ENCODE measurements around the gene UGT1A10.

UGT1A10 gene

GRCh38 chr2:233656443-233656842, 20.2 kb downstream of the UGT1A10 start:
- no peak for DNase-seq

GRCh38 chr2:233658610-233659009, 22.4 kb downstream of the UGT1A10 start:
- no peak for DNase-seq

GRCh38 chr2:233663911-233664310, 27.7 kb downstream of the UGT1A10 start:
- DNase-seq = no peak

- no peak for DNase-seq
These were observed 32.5 kb downstream of the UGT1A10 start for GRCh38 chr2:233668605-233669260.

DNA sequence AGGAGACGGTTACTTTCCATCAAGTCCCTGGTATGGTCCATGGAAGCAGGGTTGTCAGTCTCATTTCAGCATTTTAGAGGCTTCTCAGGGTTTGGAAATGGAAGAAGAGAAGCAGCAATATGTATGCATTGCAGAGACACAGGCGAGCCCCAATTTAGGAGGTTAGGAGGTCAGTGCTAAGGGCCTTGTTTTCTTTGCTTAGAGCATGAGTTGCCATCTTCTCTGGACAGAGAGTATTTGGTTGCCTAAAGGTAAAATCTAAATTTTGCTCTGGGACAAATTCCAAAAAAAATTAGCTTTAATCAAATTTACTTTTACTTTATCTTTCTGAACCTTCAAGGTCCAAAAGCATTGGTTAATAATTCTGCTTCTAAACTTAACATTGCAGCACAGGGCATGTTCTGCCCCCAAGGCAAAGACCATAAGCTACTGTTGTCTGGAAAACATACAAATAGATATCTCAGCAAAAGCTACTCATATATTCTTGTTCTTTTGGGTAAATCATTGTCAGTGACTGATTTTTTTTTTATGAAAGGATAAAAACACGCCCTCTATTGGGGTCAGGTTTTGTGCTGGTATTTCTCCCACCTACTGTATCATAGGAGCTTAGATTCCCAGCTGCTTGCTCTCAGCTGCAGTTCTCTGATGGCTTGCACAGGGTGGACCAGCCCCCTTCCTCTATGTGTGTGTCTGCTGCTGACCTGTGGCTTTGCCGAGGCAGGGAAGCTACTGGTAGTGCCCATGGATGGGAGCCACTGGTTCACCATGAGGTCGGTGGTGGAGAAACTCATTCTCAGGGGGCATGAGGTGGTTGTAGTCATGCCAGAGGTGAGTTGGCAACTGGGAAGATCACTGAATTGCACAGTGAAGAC, 35.3 kb downstream of the UGT1A10 start, which contains the start of gene UGT1A9:
Gene UGT1A9, plus strand, starts transcription at position 609 of the 872 bp plus-strand sequence. Its CDS starts 37 bp downstream, at position 646.
- no peak for DNase-seq

- no peak for DNase-seq
These were observed 36.6 kb downstream of the UGT1A10 start for GRCh38 chr2:233672886-233673285.

DNA sequence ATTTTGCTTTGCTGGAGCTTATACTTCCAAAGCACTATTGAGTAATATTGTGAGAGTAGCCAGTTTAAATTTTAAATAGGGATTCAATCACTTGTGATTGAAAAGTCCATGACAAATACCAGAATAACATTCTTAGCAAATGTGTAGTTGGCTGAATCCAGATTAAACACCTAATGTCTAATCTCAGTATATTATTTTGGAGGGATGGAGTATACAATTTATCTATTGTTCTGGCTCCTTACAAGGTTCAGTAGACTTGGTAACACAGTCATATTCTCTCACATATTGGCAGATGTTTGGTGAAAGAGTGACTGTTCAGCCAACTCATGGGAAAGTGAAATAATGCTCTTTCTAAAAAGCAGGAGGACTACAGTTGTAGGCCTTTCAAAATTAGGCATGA, 37.6 kb downstream of the UGT1A10 start:
- no peak for DNase-seq

GRCh38 chr2:233674314-233674713, 38.1 kb downstream of the UGT1A10 start:
- no peak for DNase-seq

- no peak for DNase-seq
These were observed 38.7 kb downstream of the UGT1A10 start for GRCh38 chr2:233674995-233675394.

GRCh38 chr2:233676046-233676445, 39.8 kb downstream of the UGT1A10 start:
- no peak for DNase-seq

DNA sequence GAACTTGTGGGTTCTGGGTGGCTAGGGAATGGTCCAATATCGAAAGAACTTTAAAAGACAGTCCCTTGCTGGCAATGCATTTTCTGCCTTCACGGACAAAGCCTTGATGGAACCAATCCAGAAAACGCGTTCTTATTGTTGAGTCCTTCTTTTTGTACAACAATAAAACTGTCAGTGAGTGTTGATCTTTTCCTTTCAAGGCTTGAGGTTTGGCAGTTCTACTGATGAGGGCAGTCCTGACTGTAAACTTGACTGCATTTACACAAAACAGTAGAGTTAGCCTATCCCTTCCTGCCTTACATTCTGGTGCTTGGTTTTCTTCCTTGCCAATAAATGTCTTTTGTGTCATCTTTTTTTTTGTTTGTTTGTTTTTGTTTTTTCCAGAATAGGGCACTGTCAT, 42.9 kb downstream of the UGT1A10 start:
- no peak for DNase-seq

DNA sequence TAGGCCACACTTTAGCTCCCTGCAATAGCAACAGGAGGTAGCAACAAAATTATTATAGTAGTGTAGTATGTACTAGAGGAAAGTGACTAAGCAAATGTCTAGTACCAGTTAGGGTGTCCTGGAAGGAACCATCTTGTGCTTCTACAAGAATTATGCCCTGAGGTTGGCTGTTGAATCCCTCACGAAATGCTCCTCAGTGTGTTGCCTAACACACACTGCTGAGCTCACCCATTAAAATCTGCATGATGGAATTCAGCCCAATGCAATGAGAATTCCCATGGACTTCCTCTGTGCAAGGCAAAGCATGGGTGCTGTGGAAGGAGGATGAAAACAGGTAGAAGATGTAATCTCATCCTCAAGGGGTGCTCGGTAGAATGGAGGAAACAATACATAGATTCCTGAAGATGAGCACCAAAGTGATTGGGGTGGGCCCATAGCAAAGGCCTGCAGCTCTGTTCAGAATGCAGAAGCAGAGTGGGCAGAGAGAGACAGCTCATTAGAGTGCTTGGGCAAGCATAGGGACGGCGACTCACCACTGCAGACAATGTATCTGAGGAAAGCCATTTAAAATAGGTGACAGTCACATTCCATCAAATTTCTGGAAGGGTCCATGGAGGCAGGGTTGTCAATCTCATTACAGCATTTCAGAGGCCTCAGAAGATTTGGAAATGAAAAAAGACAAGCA, 44.3 kb downstream of the UGT1A10 start:
- DNase-seq = no peak

DNA sequence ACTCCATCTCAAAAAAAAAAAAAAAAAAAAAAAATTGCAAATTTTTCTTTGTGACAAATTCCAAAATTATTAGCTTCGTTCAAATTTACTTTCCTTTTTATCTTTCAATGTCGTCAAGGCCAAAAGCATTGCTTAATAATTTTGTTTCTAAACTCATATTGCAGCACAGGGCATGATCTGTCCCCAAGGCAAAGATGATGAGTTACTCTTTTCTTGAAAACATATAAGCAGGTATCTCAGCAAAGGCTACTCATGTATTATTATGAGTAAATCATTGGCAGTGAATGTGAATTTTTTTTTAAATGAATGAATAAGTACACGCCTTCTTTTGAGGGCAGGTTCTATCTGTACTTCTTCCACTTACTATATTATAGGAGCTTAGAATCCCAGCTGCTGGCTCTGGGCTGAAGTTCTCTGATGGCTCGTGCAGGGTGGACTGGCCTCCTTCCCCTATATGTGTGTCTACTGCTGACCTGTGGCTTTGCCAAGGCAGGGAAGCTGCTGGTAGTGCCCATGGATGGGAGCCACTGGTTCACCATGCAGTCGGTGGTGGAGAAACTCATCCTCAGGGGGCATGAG, 45.4 kb downstream of the UGT1A10 start, which contains the start of gene UGT1A7:
Gene UGT1A7, plus strand, starts transcription at position 381 of the 579 bp plus-strand sequence. Its CDS starts 37 bp downstream, at position 418.
- no peak for DNase-seq

DNA sequence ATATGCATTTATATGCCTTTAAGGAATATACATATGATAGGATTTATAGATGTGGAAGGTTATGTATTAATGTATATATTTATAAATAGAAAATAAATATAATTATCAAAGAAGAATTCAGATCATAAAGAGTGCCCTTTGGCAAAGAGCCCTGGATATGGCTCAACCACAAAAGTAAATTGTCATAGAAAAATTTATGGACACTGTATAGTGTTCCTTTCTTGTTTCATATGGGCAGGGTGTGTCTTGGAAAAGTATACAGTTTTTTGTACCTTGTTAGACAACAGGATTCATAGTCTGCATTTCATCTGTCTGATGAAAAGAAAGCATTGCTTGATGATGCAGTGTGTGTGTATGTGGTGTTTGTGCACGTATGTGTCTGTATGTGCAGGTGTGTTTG, 48.4 kb downstream of the UGT1A10 start:
- DNase-seq = no peak

- no peak for DNase-seq
These were observed 50.7 kb downstream of the UGT1A10 start for GRCh38 chr2:233686928-233687327.

- DNase-seq = no peak
These were observed 52.1 kb downstream of the UGT1A10 start for GRCh38 chr2:233688341-233688740.

- DNase-seq = no peak
These were observed 52.8 kb downstream of the UGT1A10 start for GRCh38 chr2:233689031-233689430.

GRCh38 chr2:233689501-233689900, 53.3 kb downstream of the UGT1A10 start:
- DNase-seq = no peak

GRCh38 chr2:233690444-233690843, 54.2 kb downstream of the UGT1A10 start:
- no peak for DNase-seq

DNA sequence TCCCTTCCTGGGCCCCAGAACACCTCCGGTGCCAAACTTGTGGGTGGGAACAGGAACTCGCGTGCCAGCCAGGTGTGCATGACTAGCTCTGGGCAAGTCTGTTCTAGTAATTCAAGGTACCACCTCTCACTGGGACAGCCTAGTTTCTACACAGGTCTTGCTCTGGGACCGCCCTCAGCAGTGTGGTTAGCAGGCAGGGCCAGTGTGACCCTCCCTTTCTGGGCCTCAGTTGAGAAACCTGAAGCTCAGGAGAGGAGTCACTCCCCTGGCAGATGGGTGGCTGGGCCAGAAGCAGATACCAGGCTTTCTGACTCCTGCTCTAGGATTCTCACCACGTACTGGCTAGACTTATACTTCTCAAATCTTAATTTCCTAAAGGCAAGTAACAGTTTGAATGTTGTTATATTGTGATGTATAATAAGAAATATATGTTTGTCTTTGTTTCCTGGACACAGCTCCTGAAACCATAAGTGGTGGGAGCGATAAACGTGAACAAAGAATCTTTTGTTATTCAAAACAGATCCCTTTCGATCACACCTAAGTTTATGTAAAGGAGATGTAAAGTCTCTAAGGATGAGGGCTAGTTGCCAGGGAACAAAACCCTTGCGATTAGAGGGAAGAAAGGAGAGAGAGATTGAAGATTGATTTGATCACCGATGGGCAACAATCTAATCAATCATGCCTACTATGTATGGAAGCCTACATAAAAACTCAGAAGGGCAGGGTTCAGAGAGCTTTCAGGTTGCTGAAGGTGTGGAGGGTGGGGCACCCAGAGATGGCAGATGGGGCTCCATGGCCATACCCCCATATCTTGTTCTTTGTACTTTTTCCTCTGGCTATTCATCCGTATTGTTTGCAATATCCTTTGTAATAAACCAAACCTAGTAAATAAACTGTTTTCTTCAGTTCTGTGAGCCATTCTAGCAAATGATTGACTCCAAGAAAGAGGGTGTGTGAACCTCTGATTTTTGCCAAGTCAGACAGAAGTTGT, 55.5 kb downstream of the UGT1A10 start:
- DNase-seq = no peak

DNA sequence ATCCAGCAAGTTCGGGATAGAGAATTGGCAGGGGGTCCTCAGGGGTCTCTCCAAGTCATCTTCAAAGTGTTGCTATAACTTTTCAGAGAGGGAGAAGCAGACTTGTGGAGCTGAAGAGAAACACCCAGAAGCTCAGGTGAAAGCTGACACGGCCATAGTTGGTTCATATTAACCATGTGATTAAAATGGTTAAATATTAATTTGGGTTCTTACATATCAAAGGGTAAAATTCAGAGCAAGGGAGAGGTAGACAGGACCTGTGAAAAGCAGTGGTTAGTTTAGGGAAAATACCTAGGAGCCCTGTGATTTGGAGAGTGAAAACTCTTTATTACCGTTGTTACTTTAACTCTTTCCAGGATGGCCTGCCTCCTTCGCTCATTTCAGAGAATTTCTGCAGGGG, 56.4 kb downstream of the UGT1A10 start, which contains the start of gene UGT1A6:
Gene UGT1A6, plus strand, starts transcription at position 243 of the 400 bp plus-strand sequence. Its CDS starts 115 bp downstream, at position 358.
- DNase-seq = no peak

- no peak for DNase-seq
These were observed 57.7 kb downstream of the UGT1A10 start for GRCh38 chr2:233693963-233694362.

Measured in CD4-positive, alpha-beta T cell treated with Interleukin-17A for 4 hours (primary cell).